Right forelimb (tissue), 1 donor: Measurements from ENCODE around the gene OR52K2.
"Not testable (repeated sequence)": the region's sequence is repeated elsewhere in the genome, so short reads cannot be mapped to it uniquely, and the experiment has no call there.

Experiments used
- DNase-seq: peaks from one replicate; pipeline ENCODE4 v3.0.0-alpha.2; 2018

OR52K2 gene

GRCh38 chr11:4448995-4449394 is at the start of gene OR52K2:
Gene OR52K2, plus strand, starts transcription at chr11:4449295. Its CDS starts 45 bp downstream, at chr11:4449340.
- DNase-seq: no peak

DNA sequence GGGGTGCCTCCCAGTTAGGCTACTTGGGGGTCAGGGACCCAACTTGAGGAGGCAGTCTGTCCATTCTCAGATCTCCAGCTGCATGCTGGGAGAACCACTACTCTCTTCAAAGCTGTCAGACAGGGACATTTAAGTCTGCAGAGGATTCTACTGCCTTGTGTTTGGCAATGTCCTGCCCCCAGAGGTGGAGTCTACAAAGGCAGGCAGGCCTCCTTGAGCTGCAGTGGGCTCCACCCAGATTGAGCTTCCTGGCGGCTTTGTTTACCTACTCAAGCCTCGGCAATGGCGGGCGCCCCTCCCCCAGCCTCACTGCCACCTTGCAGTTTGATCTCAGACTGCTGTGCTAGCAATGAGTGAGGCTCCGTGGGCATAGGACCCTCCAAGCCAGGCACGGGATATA is 42.9 kb upstream of the OR52K2 start:
- DNase-seq: not testable (repeated sequence)

DNA sequence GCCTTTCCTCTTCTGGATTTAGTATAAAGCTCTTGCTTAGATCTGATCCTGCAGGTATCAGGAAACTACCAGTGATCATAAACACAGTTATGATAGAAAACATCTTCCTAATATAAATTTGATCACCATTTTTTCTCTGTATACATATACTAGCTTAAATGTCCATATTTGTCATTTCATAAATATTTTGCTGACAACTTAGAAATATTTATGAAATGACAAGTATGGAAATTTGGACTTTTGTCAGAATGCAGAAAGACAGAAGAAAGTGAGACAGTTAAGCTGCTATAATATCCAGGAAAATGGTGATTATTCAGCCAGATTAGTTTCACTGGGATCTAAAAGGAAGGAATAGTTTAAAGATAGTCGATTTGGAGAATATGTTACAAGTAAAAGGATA is 32.8 kb upstream of the OR52K2 start:
- no peak for DNase-seq

DNA sequence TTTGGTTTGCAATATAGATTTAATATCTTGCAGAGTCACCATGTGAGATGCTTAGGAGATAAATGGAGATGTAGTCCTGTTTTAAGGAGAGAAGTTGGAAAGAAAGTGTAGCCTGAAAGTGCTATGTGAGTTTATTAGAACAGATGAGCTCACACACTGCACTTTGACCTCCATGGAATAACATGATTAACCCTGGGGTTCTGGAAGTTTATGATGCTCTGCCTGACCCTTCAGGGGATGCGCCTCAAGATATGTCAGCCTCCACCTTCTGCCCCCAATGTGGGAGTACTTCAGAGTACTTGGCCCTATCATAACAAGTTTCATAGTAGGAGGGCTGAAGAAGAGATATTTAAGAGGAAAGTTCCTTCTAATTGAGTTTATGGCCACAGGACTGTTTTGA is 32.3 kb upstream of the OR52K2 start:
- no peak for DNase-seq

- no peak for DNase-seq
These were observed 30.7 kb upstream of the OR52K2 start for GRCh38 chr11:4418403-4418802.

- no peak for DNase-seq
These were observed 19.0 kb upstream of the OR52K2 start for GRCh38 chr11:4430051-4430450.

- no peak for DNase-seq
These were observed 15.2 kb upstream of the OR52K2 start for GRCh38 chr11:4433856-4434255.

DNA sequence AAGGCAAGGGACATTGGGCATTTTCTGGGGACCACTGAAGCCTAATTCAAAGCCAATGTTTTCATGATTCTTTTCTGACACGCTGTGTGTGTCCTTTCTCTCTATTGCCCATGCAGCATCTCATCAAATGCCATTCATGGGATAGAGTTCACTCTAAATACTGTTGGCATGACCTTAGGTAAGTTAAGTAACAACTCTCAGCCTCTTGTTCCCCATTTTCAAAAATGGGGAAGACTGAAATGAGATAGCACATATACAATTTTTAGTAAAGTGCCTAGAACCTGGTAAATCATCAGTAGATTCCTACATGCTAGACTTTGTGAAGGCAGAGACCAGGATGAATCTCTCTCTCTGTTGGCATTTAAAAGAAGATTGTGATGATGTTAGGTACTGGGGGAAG is 12.7 kb upstream of the OR52K2 start:
- no peak for DNase-seq

- DNase-seq: no peak
These were observed 7.6 kb upstream of the OR52K2 start for GRCh38 chr11:4441515-4441914.

- no peak for DNase-seq
These were observed 5.7 kb upstream of the OR52K2 start for GRCh38 chr11:4443232-4443891.

DNA sequence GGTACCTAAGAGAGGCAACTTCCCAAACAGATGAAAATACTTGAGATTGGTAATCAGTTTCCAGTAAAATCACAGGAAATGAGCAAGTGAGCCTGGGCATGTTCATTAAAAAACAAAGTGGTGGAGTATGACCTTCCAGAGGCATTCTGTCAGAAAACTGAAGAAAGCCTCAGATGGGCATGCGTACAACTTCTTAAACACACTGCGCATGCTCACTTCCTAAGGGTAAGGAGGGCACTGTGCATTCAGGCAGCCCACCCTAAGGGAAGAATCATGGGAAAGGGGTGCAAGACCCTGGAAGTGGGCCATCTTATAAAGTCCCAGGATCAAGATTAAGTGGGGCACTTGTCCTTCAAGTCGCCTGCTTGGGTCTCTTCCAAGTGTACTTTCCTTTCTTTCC is 4.0 kb downstream of the OR52K2 start:
- DNase-seq: no peak

- DNase-seq: no peak
These were observed 4.9 kb downstream of the OR52K2 start for GRCh38 chr11:4454021-4454420.

- DNase-seq: no peak
These were observed 6.3 kb downstream of the OR52K2 start for GRCh38 chr11:4455419-4455818.

DNA sequence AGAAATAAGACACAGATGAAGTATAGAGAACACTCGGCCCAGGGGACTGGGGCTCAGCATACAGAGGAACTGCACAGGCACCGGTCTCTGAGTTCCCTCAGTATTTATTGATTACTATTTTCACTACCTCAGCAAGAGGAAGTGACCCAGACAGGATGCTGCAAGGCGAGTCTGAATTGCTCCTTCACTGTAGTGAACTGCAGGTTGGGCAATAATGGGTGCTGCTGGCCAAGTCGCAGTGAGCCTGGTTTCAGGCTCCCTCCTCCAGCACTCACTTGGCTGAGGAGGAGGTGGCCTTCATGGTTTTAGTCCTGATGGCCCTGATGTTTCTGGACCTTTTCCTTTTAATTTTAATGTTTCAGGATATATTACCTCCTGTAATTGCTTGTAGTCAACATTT is 10.4 kb downstream of the OR52K2 start:
- DNase-seq: no peak

- DNase-seq: no peak
These were observed 11.1 kb downstream of the OR52K2 start for GRCh38 chr11:4460151-4460550.

DNA sequence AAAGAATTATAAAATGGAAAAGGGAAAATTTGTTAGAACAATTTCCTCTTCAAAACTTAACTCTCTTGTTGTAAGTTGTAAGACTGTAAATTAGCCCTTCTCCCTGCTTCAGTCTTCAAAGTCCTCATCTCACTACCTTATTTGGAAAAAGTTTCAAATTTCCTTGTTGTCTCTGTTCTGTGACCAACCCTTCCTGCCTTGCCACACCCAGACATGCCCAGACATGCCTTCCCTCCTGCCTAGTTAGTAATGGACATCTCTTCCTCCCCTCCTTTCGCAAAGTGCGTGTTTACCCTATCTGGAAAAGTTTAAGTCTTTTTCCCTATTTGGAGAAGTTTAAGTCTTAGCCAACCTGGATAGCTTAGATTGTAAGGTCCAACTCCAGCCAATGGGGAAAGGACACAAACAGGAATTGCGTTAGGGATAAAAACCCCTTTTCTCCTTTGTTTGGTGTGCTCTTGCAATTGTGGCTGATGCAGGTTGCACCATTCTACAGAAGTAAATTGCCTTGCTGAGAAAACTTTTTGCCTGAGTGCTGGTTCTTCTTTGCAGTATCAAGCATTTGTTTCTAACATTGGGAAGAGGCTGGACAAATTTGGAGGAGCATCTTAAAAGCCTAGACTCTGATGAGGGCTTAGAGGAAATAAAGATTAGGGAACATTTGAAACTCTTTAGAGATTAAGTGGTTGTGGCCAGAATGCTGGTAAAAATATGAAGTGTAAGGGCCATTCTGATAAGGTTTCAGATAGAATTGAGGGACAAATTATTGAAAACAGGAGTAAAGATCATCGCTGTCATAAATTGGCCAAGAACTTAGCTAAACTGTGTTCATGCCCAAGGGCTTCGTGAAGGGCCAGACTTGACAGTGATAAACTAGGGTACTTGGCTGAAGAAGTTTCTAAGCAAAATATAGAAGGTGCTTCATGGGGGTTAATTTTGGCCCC is 15.4 kb downstream of the OR52K2 start:
- DNase-seq: no peak

DNA sequence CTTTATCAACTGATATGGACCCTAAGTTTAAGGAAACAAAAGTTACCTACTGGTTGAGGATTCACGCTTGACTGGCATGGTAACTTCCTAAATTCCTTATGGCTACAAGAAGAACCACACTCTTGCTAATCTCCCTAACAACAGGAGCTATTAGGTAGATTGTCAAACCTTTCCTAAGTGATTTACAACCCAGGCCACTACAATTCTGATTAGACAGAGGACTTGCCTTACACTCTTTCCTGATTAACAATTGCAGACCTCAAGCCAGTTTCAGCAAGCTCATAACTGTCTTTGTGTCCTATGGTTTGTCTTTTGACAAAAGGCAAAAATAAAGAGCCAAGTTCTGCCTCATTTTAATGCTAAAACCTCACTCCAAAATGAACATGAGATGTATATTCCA is 16.3 kb downstream of the OR52K2 start:
- no peak for DNase-seq

DNA sequence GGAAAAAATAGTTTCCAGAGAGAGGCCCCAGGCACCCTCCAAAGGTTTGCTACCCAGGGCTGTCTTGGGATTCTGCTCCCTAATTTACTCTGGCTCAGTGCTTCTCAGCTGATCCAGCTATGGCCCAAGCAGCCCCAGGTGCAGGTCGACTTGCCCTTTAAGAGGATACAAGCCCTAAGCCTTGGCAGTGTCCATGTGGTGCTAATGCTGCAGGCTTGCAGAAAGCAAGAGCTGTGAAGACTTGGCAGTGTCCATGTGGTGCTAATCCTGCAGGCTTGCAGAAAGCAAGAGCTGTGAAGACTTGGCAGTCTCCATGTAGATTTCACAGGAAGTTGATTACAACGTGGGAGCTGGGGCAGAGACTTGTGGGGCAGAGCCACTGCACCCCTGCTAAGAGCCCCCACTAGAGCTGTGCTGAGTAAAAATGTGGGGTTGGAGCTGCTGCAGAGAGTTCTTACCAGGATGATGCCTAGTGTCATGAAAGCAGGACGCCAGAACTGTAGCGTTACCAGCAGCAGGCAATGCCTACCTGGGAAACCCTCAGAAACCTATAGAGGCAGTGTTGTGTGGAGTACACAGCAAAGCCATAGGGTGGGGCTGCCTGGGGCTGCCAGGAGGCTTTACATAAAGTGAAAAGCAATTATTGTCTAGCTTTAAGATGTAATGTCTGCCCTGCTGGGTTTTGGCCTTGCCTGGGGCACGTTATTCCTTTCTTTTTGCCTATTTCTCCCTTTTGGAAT is 17.2 kb downstream of the OR52K2 start:
- DNase-seq: no peak

DNA sequence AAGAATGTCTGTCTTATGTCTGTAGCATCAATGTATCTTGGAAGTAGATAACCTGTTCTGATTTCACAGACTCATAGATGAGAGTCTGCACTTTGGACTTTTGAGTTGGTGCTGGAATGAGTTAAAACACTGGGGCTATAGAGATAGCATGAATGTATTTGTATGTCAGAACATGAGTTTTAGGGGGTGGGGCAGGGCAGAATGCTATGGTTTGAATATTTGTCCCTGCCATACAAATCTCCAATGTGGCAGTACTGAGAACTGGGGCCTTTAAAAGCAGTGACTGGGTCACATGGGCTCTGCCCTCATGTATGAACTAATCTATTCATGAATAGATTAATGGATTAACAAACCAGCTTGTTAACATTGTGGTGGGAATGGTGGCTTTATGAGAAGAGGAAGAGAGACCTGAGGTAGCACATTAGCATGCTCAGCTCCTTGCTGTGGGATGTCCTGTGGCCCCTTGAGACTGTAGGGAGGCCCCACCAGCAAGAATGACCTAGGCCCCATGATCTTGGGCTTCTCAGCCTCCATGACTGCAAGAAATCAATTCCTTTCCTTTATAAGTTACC is 17.9 kb downstream of the OR52K2 start:
- DNase-seq: no peak

GRCh38 chr11:4467811-4468606 is 18.9 kb downstream of the OR52K2 start:
- DNase-seq: no peak

- no peak for DNase-seq
These were observed 30.5 kb downstream of the OR52K2 start for GRCh38 chr11:4479644-4480043.

GRCh38 chr11:4480577-4481239 is 31.6 kb downstream of the OR52K2 start:
- DNase-seq: no peak
